Measurements from ENCODE around the gene RNF41.
A peak's percentile ranks its signal among the peaks of the same experiment; 100 is the strongest.

The RNF41 gene

GRCh38 chr12:56188778-56189098, 33.0 kb downstream of the RNF41 start:
- H3K4me1 Mint-ChIP-seq (ENCODE audit: low read depth): peaks cover 46% of the 10 kb centered on the region
- no peaks in the 10 kb centered on the region for H3K9me3 Mint-ChIP-seq
- peak; percentile 67 for DNase-seq
- peak overlapping the region; percentile 82 for H3K4me3 Mint-ChIP-seq
- H3K27ac Mint-ChIP-seq: peak overlapping the region; percentile 76
- H3K27me3 Mint-ChIP-seq: no peaks in the 10 kb centered on the region
- H3K36me3 Mint-ChIP-seq (ENCODE audit: low read depth): peaks cover 56% of the 10 kb centered on the region

GRCh38 chr12:56188131-56188777, 33.5 kb downstream of the RNF41 start:
- peaks cover 60% of the 10 kb centered on the region for H3K36me3 Mint-ChIP-seq (ENCODE audit: low read depth)
- peak overlapping the region; percentile 76 for H3K27ac Mint-ChIP-seq
- H3K4me3 Mint-ChIP-seq: peak overlapping the region; percentile 82
- H3K9me3 Mint-ChIP-seq: no peaks in the 10 kb centered on the region
- H3K4me1 Mint-ChIP-seq (ENCODE audit: low read depth): peaks cover 43% of the 10 kb centered on the region
- H3K27me3 Mint-ChIP-seq: no peaks in the 10 kb centered on the region
- DNase-seq: no peak

DNA sequence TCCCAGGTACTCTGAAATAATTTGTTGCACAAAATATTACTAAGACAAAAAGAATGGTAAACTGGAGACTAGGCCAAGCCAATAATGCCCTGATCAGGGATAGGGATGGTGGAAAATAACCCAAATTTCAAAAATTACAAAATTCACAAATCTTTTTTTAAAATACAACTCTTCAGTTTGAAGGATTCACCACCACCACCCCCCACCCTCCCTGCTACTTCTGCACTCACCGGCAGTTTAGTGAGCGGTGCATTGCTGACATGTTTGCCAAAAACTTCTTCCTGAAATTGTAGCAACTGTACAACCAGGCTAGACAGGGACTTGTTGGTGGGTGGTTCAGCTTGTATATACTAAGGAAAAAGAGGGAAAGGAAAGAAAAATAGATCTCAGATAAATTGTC, 34.8 kb downstream of the RNF41 start:
- H3K36me3 Mint-ChIP-seq (ENCODE audit: low read depth): peaks cover 72% of the 10 kb centered on the region
- peak overlapping the region; percentile 82 for H3K4me3 Mint-ChIP-seq
- peak overlapping the region; percentile 84 for H3K27ac Mint-ChIP-seq
- DNase-seq: no peak
- peaks cover 35% of the 10 kb centered on the region for H3K4me1 Mint-ChIP-seq (ENCODE audit: low read depth)
- no peaks in the 10 kb centered on the region for H3K9me3 Mint-ChIP-seq
- no peaks in the 10 kb centered on the region for H3K27me3 Mint-ChIP-seq

GRCh38 chr12:56178347-56178746, 43.4 kb downstream of the RNF41 start:
- no peaks in the 10 kb centered on the region for H3K4me1 Mint-ChIP-seq (ENCODE audit: low read depth)
- no peak overlapping the region for H3K4me3 Mint-ChIP-seq
- H3K27ac Mint-ChIP-seq: peak overlapping the region; percentile 44
- H3K27me3 Mint-ChIP-seq: no peaks in the 10 kb centered on the region
- peaks cover 98% of the 10 kb centered on the region for H3K36me3 Mint-ChIP-seq (ENCODE audit: low read depth)
- H3K9me3 Mint-ChIP-seq: no peaks in the 10 kb centered on the region
- DNase-seq: no peak

DNA sequence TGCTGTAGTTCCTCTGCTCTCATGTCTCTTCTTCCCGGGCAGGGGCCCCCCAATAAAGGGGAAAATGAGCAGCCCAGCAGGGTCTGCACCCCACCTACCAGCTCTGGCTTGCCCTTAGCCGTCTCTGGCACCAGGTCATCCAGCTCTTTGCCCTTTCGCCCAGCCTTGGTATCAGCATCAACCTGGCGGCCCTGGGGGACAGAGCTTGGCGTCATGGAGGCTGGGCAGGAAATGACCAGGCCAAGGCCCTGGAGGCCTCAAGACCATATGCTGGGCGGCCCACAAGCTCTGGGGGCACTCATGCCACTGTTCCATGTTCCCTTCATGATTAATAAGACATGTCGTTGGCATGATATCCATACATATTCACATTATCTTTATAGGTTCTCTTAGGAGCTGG, 48.9 kb downstream of the RNF41 start:
- Mint-ChIP-seq H3K27ac (peak overlapping the region; percentile 70), H3K4me3 (no peak overlapping the region), H3K36me3 (ENCODE audit: low read depth) (peaks cover 95% of the 10 kb centered on the region)

GRCh38 chr12:56169229-56169759, 52.4 kb downstream of the RNF41 start:
- Mint-ChIP-seq H3K36me3 (ENCODE audit: low read depth) (peaks cover 94% of the 10 kb centered on the region), H3K27ac (peak overlapping the region; percentile 66), H3K4me1 (ENCODE audit: low read depth) (no peaks in the 10 kb centered on the region), H3K4me3 (no peak overlapping the region), H3K9me3 (no peaks in the 10 kb centered on the region), H3K27me3 (no peaks in the 10 kb centered on the region)
- no peak for DNase-seq

More for the DNA sequence above, 48.9 kb downstream of the RNF41 start:
- no peaks in the 10 kb centered on the region for H3K4me1 Mint-ChIP-seq (ENCODE audit: low read depth)
- H3K9me3 Mint-ChIP-seq: no peaks in the 10 kb centered on the region
- DNase-seq: no peak
- H3K27me3 Mint-ChIP-seq: no peaks in the 10 kb centered on the region

DNA sequence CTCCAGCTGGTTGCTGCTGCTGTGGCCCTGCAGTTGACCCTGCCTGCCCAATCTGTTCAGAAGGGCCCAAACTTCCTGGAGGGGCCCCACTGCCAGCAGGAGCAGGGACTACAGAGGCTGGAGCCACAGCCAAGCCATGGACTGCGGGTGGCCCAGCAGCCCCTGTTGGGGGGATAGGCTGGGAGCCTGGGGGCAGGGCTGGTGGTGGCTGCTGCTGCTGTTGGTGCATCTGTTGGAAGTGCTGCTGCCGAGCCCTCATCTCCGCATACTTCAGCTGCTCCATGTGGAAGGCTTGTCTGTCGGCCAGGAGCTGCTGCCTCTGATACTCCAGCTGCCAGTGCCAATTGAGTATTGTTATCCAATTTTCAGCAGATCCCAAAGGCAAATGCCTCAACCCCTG, 56.4 kb downstream of the RNF41 start:
- DNase-seq: no peak
- no peaks in the 10 kb centered on the region for H3K9me3 Mint-ChIP-seq
- peak overlapping the region; percentile 73 for H3K27ac Mint-ChIP-seq
- H3K4me1 Mint-ChIP-seq (ENCODE audit: low read depth): peaks cover 17% of the 10 kb centered on the region
- peaks cover 96% of the 10 kb centered on the region for H3K36me3 Mint-ChIP-seq (ENCODE audit: low read depth)
- no peak overlapping the region for H3K4me3 Mint-ChIP-seq
- H3K27me3 Mint-ChIP-seq: no peaks in the 10 kb centered on the region

- Mint-ChIP-seq H3K9me3 (no peaks in the 10 kb centered on the region), H3K27me3 (no peaks in the 10 kb centered on the region), H3K4me1 (ENCODE audit: low read depth) (peaks cover 27% of the 10 kb centered on the region), H3K4me3 (no peak overlapping the region), H3K27ac (peak overlapping the region; percentile 75), H3K36me3 (ENCODE audit: low read depth) (peaks cover 96% of the 10 kb centered on the region)
- no peak for DNase-seq
These were observed 57.4 kb downstream of the RNF41 start for GRCh38 chr12:56164345-56164729.

- H3K4me3 Mint-ChIP-seq: no peak overlapping the region
These were observed 58.0 kb downstream of the RNF41 start for GRCh38 chr12:56163533-56164344.

GRCh38 chr12:56162468-56163290, 59.0 kb downstream of the RNF41 start:
- Mint-ChIP-seq H3K27me3 (no peaks in the 10 kb centered on the region), H3K4me1 (ENCODE audit: low read depth) (peaks cover 32% of the 10 kb centered on the region), H3K36me3 (ENCODE audit: low read depth) (peaks cover 96% of the 10 kb centered on the region), H3K9me3 (no peaks in the 10 kb centered on the region), H3K4me3 (no peak overlapping the region), H3K27ac (peak overlapping the region; percentile 74)
- DNase-seq: no peak

More at GRCh38 chr12:56163533-56164344, 58.0 kb downstream of the RNF41 start:
- Mint-ChIP-seq H3K9me3 (no peaks in the 10 kb centered on the region), H3K27me3 (no peaks in the 10 kb centered on the region), H3K36me3 (ENCODE audit: low read depth) (peaks cover 96% of the 10 kb centered on the region), H3K27ac (peak overlapping the region; percentile 75), H3K4me1 (ENCODE audit: low read depth) (peaks cover 31% of the 10 kb centered on the region)
- DNase-seq: no peak

GRCh38 chr12:56161690-56162351, 59.9 kb downstream of the RNF41 start:
- peak overlapping the region; percentile 99 for H3K27ac Mint-ChIP-seq
- no peak for DNase-seq
- no peaks in the 10 kb centered on the region for H3K9me3 Mint-ChIP-seq
- peaks cover 96% of the 10 kb centered on the region for H3K36me3 Mint-ChIP-seq (ENCODE audit: low read depth)
- H3K4me3 Mint-ChIP-seq: peak overlapping the region; percentile 99
- H3K27me3 Mint-ChIP-seq: no peaks in the 10 kb centered on the region
- peaks cover 39% of the 10 kb centered on the region for H3K4me1 Mint-ChIP-seq (ENCODE audit: low read depth)

DNA sequence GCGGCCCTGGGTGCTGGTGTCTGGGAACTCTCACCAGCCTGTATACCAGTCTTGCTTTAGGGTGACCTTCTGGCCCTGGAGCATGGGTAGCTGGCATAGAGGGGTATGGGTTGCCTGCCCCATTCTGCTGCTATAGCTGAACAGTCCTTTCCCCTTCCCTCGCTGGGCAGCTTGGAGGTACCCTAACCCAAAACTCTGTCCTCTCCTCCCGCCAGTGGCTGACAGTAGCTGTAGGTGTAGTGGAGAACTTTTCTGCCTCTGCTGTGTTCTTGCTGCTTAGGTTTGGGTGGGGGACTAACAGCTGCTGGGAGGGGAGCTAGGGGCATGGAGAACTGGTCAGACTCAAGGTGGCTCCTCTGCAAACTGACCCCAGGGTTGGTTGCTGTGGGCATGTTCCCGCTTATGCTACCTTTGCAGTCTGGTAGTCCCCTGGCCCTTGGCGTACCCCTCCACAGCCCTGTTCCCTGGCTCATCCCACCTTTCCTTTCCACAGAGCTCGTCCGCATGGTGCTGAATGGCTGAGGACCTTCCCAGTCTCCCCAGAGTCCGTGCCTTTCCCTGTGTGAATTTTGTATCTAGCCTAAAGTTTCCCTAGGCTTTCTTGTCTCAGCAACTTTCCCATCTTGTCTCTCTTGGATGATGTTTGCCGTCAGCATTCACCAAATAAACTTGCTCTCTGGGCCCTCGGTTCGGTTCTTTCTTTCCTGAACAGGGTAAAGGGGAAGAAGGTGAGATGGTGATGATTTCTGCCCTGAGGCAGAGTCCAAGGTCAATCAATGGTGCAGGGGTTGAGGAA, 60.6 kb downstream of the RNF41 start:
- DNase-seq: no peak
- Mint-ChIP-seq H3K4me1 (ENCODE audit: low read depth) (peaks cover 39% of the 10 kb centered on the region), H3K9me3 (no peaks in the 10 kb centered on the region), H3K27ac (peak overlapping the region; percentile 99), H3K36me3 (ENCODE audit: low read depth) (peaks cover 94% of the 10 kb centered on the region), H3K27me3 (no peaks in the 10 kb centered on the region), H3K4me3 (peak overlapping the region; percentile 99)

GRCh38 chr12:56160193-56160763, 61.4 kb downstream of the RNF41 start:
- Mint-ChIP-seq H3K9me3 (no peaks in the 10 kb centered on the region), H3K4me3 (peak overlapping the region; percentile 99), H3K27me3 (no peaks in the 10 kb centered on the region), H3K36me3 (ENCODE audit: low read depth) (peaks cover 94% of the 10 kb centered on the region), H3K27ac (peak overlapping the region; percentile 99), H3K4me1 (ENCODE audit: low read depth) (peaks cover 43% of the 10 kb centered on the region)
- peak; percentile 69 for DNase-seq

Measured in activated T-cell treated with anti-CD3 and anti-CD28 coated beads, Interleukin-2, amount 50 U/mL, for 24 hours (primary cell).